Immature natural killer cell (primary cell): ENCODE data around the gene COPG2. TPM values are rescaled to one million over a fixed set of nuclear protein-coding genes. Genes with fewer than 3 reads are reported as not detected.

Source experiments
- DNase-seq, 3 donors: peaks; one replicate each; pipeline ENCODE4 v3.0.0; 2022; ENCODE audit warnings: mixed read lengths in 1 of 3
- H3K27ac Mint-ChIP-seq, 6 donors: one replicate each; pipeline ENCODE4 v1.8.0; 2020; ENCODE audit warnings: mixed read lengths in 6 of 6, mild to moderate bottlenecking in 5 of 6, inconsistent platforms in 4 of 6, moderate library complexity in 3 of 6
- H3K27me3 Mint-ChIP-seq, 3 donors: one replicate each; pipeline ENCODE4 v1.8.0; 2020 to 2021; ENCODE audit warnings: low read depth in 3 of 3, mild to moderate bottlenecking in 3 of 3, mixed read lengths in 3 of 3, moderate library complexity in 3 of 3, inconsistent platforms in 1 of 3
- H3K36me3 Mint-ChIP-seq, 3 donors: one replicate each; pipeline ENCODE4 v1.8.0; 2020; ENCODE audit warnings: mixed read lengths in 3 of 3, inconsistent platforms in 2 of 3, mild to moderate bottlenecking in 2 of 3
- H3K4me1 Mint-ChIP-seq, 2 donors: one replicate each; pipeline ENCODE4 v1.8.0; 2020; ENCODE audit warnings: inconsistent platforms in 2 of 2, mild to moderate bottlenecking in 2 of 2, mixed read lengths in 2 of 2, moderate library complexity in 1 of 2
- H3K4me3 Mint-ChIP-seq, 5 donors: one replicate each; pipeline ENCODE4 v1.8.0; 2020; ENCODE audit warnings: mild to moderate bottlenecking in 5 of 5, mixed read lengths in 5 of 5, inconsistent platforms in 3 of 5, moderate library complexity in 3 of 5
- H3K9me3 Mint-ChIP-seq, 6 donors: one replicate each; pipeline ENCODE4 v1.8.0; 2020; ENCODE audit warnings: mild to moderate bottlenecking in 6 of 6, mixed read lengths in 6 of 6, inconsistent platforms in 4 of 6, moderate library complexity in 3 of 6
- polyA plus RNA-seq, 3 donors: library from polyadenylated mRNA; unstranded; fragments of 300-500 nt; fragmentation: Illumina TruSeq; gene quantifications; one replicate each; pipeline ENCODE4 v1.2.3, GENCODE V29; 2021

Gene COPG2
- polyA plus RNA-seq, 3 donors from 2014 or later: 1.5 to 2.1 TPM; not detected in 1

DNA sequence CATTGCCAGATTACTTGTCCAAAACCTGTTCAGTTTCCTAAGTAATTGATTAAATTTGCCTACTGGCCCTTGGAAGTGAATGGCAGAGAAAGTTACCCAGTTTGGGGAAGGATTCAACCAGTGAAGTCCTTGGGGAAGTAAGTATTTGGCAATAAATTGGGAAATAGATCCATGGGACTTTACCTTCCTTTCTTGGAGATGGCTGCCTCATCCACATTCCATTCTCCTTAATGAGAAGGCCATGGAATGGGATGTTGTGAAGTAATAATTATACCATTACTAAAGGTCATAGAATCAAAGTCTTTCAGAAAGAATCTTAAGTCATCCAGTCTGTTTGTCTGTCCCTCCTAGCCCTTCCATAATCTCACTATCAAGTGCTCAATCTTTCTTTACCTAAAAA lies 4.5 kb upstream of the COPG2 start:
- H3K4me3 Mint-ChIP-seq: no peak overlapping the region
- H3K27ac Mint-ChIP-seq: no peak overlapping the region
- no peak for DNase-seq
- peaks cover 6 to 11% of the 10 kb centered on the region in 2 donors for H3K4me1 Mint-ChIP-seq
- H3K27me3 Mint-ChIP-seq: peaks cover 0 to 3% (median 0%) of the 10 kb centered on the region in 3 donors
- H3K36me3 Mint-ChIP-seq: no peaks in the 10 kb centered on the region
- no peaks in the 10 kb centered on the region for H3K9me3 Mint-ChIP-seq

DNA sequence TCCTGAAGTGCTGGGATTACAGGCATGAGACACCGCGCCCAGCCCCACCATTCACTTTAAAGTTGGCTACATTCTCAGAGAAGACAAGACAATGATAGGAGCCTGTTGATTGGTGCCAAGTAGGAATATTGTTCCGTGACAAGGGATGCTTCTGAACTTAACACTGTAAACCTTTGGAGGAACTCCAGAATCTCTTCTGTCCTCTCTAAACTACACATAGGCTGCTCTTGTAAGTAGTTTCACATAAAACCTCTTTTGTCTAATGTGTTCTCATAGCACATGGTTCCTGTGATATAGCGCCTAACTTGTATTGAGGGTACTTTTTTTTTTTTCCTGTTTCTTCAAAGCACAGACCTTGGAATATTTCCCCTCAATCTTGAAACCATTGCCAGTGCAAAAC lies 3.6 kb upstream of the COPG2 start:
- no peaks in the 10 kb centered on the region for H3K36me3 Mint-ChIP-seq
- H3K4me3 Mint-ChIP-seq: no peak overlapping the region
- H3K4me1 Mint-ChIP-seq: peaks cover 10 to 19% of the 10 kb centered on the region in 2 donors
- DNase-seq: no peak
- H3K27me3 Mint-ChIP-seq: peaks cover 0 to 1% (median 0%) of the 10 kb centered on the region in 3 donors
- no peaks in the 10 kb centered on the region for H3K9me3 Mint-ChIP-seq
- no peak overlapping the region for H3K27ac Mint-ChIP-seq

DNA sequence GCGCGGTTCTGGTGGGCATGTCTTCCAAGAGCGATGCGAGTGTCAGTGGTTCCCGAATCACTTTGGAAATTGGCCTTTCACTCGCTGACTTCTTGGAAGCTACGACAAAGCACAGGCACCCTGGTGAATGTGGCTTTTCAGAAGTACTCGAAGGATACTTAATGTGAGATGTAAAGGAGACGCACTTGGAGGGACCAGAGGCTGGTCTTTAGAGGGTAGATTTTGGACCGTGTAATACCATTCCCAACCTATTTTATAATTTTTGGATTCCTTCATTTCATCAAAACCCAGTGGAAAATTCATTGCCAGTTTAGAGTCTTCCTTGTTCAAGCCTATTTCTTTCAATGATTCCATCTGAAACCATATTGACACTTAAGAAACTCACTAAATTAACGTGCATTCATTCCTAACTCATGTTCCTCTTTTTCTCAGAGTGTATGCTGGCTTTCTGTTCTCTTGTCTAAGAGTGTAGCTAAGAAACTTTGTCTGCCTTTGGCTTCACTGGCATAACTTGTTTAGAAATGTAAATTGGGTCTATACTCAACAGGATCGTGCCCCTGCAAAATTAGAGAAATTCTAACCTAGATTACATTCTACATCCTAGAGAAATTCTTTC lies 645 bp upstream of the COPG2 start:
- H3K9me3 Mint-ChIP-seq: no peaks in the 10 kb centered on the region
- peaks cover 0 to 1% (median 0%) of the 10 kb centered on the region in 3 donors for H3K27me3 Mint-ChIP-seq
- H3K4me3 Mint-ChIP-seq: peak overlapping the region; percentile 85 to 92 (median 87)
- H3K36me3 Mint-ChIP-seq: no peaks in the 10 kb centered on the region
- peaks cover 10 to 19% of the 10 kb centered on the region in 2 donors for H3K4me1 Mint-ChIP-seq
- peak overlapping the region; percentile 68 to 86 (median 82) for H3K27ac Mint-ChIP-seq
- DNase-seq: no peak

DNA sequence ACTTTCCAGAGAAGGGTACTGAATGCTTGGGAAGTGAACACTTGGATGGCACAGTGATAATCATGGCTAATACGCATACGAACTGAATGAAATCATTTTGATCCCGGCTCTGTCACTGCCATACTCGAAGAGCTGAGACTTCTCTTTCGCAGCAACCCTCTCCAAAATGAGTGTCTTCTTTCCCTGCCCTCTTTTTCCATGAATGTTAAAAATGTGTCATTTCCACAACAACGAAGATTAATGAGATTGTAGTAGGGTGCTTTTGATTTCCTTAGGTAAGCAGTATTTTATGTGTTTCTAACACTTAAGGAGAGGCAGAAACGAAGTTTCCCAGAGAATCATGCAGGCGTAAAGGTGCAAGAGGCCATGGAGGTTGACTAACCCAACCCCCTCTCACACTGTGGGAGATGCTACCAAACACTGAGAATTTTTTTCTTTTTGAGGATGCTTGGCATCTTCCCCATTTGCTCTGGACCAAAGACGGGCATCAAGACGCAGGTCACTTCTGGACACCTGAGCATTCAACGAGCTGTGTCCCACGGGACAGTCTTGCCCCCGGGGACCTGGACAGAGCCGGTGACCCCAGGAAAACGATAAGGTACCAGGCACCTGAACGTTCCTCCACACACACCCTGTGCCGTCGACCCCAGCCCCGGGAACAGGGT lies 823 bp downstream of the COPG2 start:
- Mint-ChIP-seq H3K36me3 (no peaks in the 10 kb centered on the region), H3K4me3 (peak overlapping the region; percentile 83 to 87 (median 86)), H3K27ac (peak overlapping the region; percentile 34 to 86 (median 60)), H3K27me3 (peaks cover 0 to 1% (median 0%) of the 10 kb centered on the region in 3 donors), H3K4me1 (peaks cover 10 to 19% of the 10 kb centered on the region in 2 donors), H3K9me3 (no peaks in the 10 kb centered on the region)
- DNase-seq: no peak

DNA sequence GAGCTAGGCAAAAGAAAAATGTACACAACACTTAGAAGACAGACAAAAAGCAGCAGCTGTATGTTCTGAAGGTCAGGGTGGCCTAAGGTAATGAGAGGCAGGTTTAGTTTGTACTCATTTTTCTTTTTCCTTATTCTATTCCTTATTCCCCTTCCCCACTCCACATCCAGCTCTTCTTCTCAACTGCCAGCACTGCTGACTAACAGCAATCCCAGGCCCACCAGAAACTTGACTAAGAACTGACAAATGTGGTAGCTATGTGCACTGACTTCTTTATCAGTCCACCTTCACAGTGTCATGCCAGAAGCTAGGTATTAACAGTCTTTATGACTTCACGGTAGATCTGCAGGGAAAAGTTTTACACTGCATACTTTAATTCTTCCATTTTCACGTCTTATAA lies 6.1 kb downstream of the COPG2 start:
- Mint-ChIP-seq H3K27ac (no peak overlapping the region), H3K4me3 (no peak overlapping the region), H3K9me3 (no peaks in the 10 kb centered on the region), H3K36me3 (peaks cover 17 to 30% (median 22%) of the 10 kb centered on the region in 3 donors), H3K27me3 (peaks cover 0 to 2% (median 0%) of the 10 kb centered on the region in 3 donors), H3K4me1 (peaks cover 0 to 3% of the 10 kb centered on the region in 2 donors)
- no peak for DNase-seq

DNA sequence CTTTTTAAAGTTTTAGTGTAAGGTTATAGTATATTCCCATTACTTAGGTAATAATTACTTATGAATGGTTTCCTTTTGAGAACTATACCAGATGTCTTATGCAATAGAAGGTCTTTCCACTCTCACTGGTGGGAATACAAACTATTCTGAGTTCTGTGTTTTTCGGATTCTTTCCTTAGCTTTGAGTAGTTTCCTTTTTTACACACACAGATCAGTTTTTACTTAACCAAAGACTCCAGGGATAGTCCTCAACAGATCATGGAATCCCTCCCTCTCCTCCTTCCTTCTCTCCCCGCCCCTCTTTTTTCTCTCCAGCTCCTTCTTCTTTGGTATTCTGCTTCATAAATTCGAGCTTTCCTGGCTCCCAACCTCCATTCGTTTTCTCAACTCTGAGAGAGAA lies 13.3 kb downstream of the COPG2 start:
- no peak for DNase-seq
- Mint-ChIP-seq H3K9me3 (no peaks in the 10 kb centered on the region), H3K4me3 (no peak overlapping the region), H3K4me1 (no peaks in the 10 kb centered on the region), H3K27ac (peak overlapping the region in 1 of 6 donors; percentile 20), H3K36me3 (peaks cover 10 to 17% (median 10%) of the 10 kb centered on the region in 3 donors), H3K27me3 (no peaks in the 10 kb centered on the region)

DNA sequence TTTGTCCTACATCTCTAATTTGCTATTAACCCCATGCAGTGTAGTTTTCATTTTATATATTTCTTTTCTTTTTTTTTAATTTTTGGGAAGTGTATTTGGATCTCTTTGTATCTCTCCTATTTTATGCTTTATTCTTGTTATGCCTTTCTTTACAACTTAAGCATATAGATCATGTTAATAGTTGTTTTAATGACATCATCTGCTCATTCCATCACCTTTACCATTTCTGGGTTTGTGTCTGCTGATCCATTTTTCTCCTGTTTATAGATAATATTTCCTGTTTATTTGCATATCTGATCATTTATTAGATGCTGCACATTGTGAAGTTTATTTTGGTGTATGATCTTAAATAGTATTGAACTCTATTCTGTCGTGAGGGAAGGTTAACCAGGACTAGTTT lies 13.7 kb downstream of the COPG2 start:
- H3K9me3 Mint-ChIP-seq: no peaks in the 10 kb centered on the region
- DNase-seq: no peak
- H3K4me1 Mint-ChIP-seq: no peaks in the 10 kb centered on the region
- H3K36me3 Mint-ChIP-seq: peaks cover 10 to 13% (median 10%) of the 10 kb centered on the region in 3 donors
- H3K4me3 Mint-ChIP-seq: no peak overlapping the region
- no peak overlapping the region for H3K27ac Mint-ChIP-seq
- no peaks in the 10 kb centered on the region for H3K27me3 Mint-ChIP-seq

DNA sequence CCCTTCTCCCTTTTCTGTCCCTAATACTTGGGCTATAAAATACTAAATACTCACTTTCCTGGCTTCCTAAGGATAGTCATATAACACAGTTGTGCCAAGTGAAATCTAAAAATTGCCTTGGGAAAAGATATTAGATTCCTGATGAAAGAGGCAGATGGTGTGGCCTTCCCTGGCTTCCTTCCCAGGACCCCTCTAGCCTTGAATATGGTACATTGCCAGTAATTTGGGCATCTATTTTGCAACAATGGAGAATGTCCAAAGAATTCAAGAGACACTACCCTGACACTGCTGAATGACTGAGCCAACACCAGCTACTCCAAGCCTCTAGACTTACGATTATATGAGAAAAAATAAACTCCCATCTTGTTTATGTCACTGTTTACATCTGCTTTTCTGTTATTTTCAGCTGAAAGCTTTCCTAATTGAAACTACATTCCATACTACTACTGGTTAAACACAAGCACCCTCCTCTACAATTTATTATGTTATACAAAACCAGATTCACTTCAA lies 17.9 kb downstream of the COPG2 start:
- H3K27me3 Mint-ChIP-seq: no peaks in the 10 kb centered on the region
- H3K4me1 Mint-ChIP-seq: no peaks in the 10 kb centered on the region
- H3K27ac Mint-ChIP-seq: no peak overlapping the region
- peaks cover 0 to 2% (median 0%) of the 10 kb centered on the region in 6 donors for H3K9me3 Mint-ChIP-seq
- H3K36me3 Mint-ChIP-seq: peaks cover 19 to 24% (median 22%) of the 10 kb centered on the region in 3 donors
- no peak overlapping the region for H3K4me3 Mint-ChIP-seq
- no peak for DNase-seq

DNA sequence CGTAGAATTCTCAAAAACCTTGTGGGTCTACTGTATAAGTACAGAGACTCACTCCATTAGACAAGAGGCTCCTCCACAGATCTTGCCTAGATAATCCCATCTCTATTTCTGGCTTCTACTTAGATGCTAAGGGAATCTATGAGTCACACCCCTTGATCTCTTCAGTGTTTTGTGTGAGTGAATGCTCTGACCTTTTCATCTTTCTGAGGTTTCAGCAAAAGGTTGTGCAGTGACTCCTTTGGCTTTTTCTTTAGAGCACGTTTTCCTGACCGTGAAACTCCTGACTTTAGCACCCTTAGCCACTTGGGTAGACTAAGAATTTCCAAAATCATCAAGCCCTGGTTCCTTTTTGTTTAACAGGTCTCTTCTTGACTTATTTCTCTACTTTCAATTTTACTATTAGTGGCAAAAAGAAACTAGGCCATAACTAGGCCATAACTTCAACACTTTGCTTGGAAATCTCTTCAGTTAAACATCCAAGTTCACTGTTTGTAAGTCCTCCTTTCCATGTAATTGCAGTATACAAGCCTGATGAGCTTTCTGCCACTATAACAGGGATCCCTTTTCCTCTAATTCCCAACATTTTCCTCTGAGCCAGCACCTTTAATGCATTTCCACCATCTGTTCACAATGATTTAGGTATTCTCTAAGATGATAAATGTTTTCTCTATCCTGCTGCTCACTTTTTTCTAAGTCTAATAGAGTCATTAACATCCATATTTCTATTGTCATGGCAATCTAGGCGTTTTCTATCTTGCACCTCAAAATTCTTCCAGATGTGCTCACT lies 19.4 kb downstream of the COPG2 start:
- H3K36me3 Mint-ChIP-seq: peaks cover 25 to 34% (median 29%) of the 10 kb centered on the region in 3 donors
- H3K27ac Mint-ChIP-seq: no peak overlapping the region

DNA sequence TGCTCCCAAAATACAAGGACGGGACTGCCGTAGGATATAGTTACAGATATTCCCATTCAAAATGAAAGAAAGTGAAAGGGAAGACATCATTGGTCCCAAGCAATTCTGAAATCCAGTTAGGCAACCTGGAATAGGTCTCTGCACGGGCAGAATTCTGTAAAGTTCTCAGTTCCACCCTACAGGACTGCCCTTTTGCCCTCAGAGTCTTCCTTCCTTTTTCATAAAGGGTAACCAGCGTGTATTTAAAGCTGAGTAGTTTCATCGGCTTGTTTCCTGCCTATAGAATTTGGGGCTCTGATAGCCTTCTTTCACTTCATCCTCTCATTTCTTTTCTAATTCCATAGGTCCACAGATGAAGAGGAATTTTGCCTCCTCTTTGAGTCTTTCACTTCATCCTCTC lies 20.0 kb downstream of the COPG2 start:
- Mint-ChIP-seq H3K4me1 (no peaks in the 10 kb centered on the region), H3K36me3 (peaks cover 25 to 35% (median 29%) of the 10 kb centered on the region in 3 donors), H3K9me3 (peaks cover 0 to 2% (median 0%) of the 10 kb centered on the region in 6 donors), H3K4me3 (no peak overlapping the region), H3K27ac (no peak overlapping the region), H3K27me3 (no peaks in the 10 kb centered on the region)
- no peak for DNase-seq

More for the DNA sequence above, 19.4 kb downstream of the COPG2 start:
- Mint-ChIP-seq H3K4me3 (no peak overlapping the region), H3K27me3 (no peaks in the 10 kb centered on the region), H3K9me3 (peaks cover 0 to 2% (median 0%) of the 10 kb centered on the region in 6 donors), H3K4me1 (no peaks in the 10 kb centered on the region)
- DNase-seq: no peak

DNA sequence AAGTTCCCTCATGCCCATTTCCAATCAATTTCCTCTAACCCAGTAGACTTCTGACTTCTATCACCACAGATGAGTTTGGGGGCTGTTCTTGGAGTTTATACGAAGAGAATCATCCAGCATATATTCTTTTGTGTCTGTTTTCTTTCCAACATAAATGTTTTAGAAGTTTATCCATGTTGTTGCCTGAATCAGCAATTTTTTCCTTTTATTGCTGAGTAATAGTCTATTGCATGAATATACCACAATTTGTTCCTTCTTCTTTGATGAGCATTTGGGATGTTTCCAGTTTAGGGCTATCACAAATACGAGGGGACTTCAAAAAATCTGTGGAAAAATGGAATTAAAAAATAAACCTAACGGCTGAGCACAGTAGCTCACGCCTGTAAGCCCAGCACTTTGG lies 26.2 kb downstream of the COPG2 start:
- Mint-ChIP-seq H3K36me3 (peaks cover 39 to 47% (median 43%) of the 10 kb centered on the region in 3 donors), H3K27ac (no peak overlapping the region), H3K27me3 (peaks cover 0 to 3% (median 3%) of the 10 kb centered on the region in 3 donors), H3K9me3 (peaks cover under 1 to 12% (median 5%) of the 10 kb centered on the region in 6 donors), H3K4me3 (no peak overlapping the region), H3K4me1 (no peaks in the 10 kb centered on the region)
- DNase-seq: no peak

DNA sequence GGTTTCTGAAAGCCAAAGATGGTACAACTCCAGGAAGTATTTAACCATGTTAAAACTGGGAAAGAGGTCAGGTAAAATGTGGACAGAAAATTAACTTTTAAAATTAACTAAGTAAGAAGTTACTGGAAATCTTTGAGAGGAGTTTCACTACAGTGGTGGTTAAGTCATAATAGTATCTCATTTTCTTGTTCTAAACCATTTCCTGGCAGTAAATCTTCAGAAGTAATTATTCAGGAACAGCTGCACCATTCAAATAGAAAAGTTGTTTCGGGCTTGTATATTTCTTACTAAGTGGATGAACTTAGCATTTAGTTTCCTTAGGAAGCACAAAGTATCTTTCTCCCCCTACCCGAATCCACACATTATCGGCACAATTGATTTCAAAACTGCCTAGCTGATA lies 27.1 kb downstream of the COPG2 start:
- H3K36me3 Mint-ChIP-seq: peaks cover 38 to 49% (median 42%) of the 10 kb centered on the region in 3 donors
- H3K9me3 Mint-ChIP-seq: peaks cover 4 to 21% (median 13%) of the 10 kb centered on the region in 6 donors
- no peak overlapping the region for H3K27ac Mint-ChIP-seq
- peaks cover 0 to 10% (median 3%) of the 10 kb centered on the region in 3 donors for H3K27me3 Mint-ChIP-seq
- DNase-seq: no peak
- no peaks in the 10 kb centered on the region for H3K4me1 Mint-ChIP-seq
- no peak overlapping the region for H3K4me3 Mint-ChIP-seq

DNA sequence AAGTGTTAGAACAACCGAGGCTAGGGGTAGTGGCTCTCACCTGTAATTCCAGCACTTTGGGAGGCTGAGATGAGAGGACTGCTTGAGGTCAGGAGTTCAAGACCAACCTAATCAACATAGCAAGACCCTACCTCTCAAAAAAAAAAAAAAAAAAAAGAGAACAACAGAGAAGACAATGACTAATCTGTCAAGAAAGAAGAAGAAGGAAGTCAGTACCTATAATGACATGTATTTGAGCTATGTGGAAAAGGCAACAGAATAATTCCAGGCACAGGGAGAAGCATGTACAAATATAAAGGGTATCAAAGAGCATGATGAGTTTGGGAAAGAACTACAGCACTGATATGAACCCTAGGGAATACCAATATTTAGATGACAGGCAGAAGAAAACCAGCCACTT lies 27.5 kb downstream of the COPG2 start:
- Mint-ChIP-seq H3K36me3 (peaks cover 33 to 46% (median 41%) of the 10 kb centered on the region in 3 donors), H3K27ac (no peak overlapping the region), H3K4me3 (no peak overlapping the region), H3K4me1 (no peaks in the 10 kb centered on the region), H3K27me3 (peaks cover 0 to 13% (median 5%) of the 10 kb centered on the region in 3 donors), H3K9me3 (peaks cover 9 to 26% (median 18%) of the 10 kb centered on the region in 6 donors)
- DNase-seq: no peak
